Cardiac muscle cell (in vitro differentiated cells and primary cell): ENCODE results near the gene LANCL2. TPM values are rescaled to one million over a fixed set of nuclear protein-coding genes. Genes with fewer than 3 reads are reported as not detected.

Source experiments
- DNase-seq, 2 donors: peaks; one replicate each; pipeline versions ENCODE4 v3.0.0 to v3.0.0-alpha.2; 2010 to 2017; ENCODE audit warnings: low read depth in 1 of 2, low spot score in 1 of 2
- H3K27ac ChIP-seq: fragments of 200-600 bp; sonication (generic); 2 replicates; pipeline ENCODE4 v1.5.1; 2016
- H3K27me3 ChIP-seq: fragments of 200-600 bp; sonication (generic); 2 replicates; pipeline ENCODE4 v1.6.0; 2016; ENCODE audit warnings: control low read depth
- H3K36me3 ChIP-seq: fragments of 200-600 bp; sonication (generic); 2 replicates; pipeline ENCODE4 v1.5.1; 2016; ENCODE audit warnings: control low read depth
- H3K4me1 ChIP-seq: fragments of 200-600 bp; sonication (generic); 2 replicates; pipeline ENCODE4 v1.8.1; 2017; ENCODE audit warnings: low read depth, mild to moderate bottlenecking, mixed run types
- H3K4me3 ChIP-seq: fragments of 200-600 bp; sonication (generic); 2 replicates; pipeline ENCODE4 v1.5.1; 2016; ENCODE audit warnings: mild to moderate bottlenecking
- H3K9me3 ChIP-seq: fragments of 200-600 bp; sonication (generic); 2 replicates; pipeline ENCODE4 v1.5.1; 2017; ENCODE audit warnings: low read depth, mild to moderate bottlenecking, control low read depth
- CTCF ChIP-seq: IDR thresholded peaks from 2 replicates; pipeline ENCODE4 v1.5.1; 2012; ENCODE audit warnings: low read depth, mild to moderate bottlenecking, low read length
- polyA plus RNA-seq: library from polyadenylated mRNA; unstranded; fragments of >200 nt; fragmentation: Nextera tagmentation; extraction: Ambion mirVana; gene quantifications from 2 replicates; pipeline ENCODE4 v1.2.1, GENCODE V29; 2016
- total RNA-seq: library from RNA; depleted of rRNA; stranded (reverse); fragments of >200 nt; gene quantifications from 2 replicates; pipeline ENCODE4 v1.2.3, GENCODE V29; 2016

Gene LANCL2
- total and polyA plus RNA-seq, 2 experiments from 2014 or later = 13.8 to 18.8 TPM

- no peaks in the 10 kb centered on the region for H3K27me3 ChIP-seq
- no peaks in the 10 kb centered on the region for H3K9me3 ChIP-seq
- no peak overlapping the region for H3K4me3 ChIP-seq
- no peak overlapping the region for H3K27ac ChIP-seq
- no peaks in the 10 kb centered on the region for H3K4me1 ChIP-seq
- no peak for DNase-seq
- H3K36me3 ChIP-seq = no peaks in the 10 kb centered on the region
- no peak for TF ChIP-seq CTCF
These were observed 21.1 kb upstream of the LANCL2 start for GRCh38 chr7:55343860-55344606.

GRCh38 chr7:55344840-55345239, 20.3 kb upstream of the LANCL2 start:
- Histone ChIP-seq H3K4me3 (no peak overlapping the region), H3K4me1 (no peaks in the 10 kb centered on the region), H3K27me3 (no peaks in the 10 kb centered on the region), H3K27ac (no peak overlapping the region), H3K36me3 (no peaks in the 10 kb centered on the region), H3K9me3 (no peaks in the 10 kb centered on the region)
- peak in 1 of 2 donors; percentile 16 for DNase-seq
- TF ChIP-seq CTCF = no peak

- H3K4me1 ChIP-seq = no peaks in the 10 kb centered on the region
- H3K36me3 ChIP-seq = no peaks in the 10 kb centered on the region
- no peaks in the 10 kb centered on the region for H3K9me3 ChIP-seq
- H3K27me3 ChIP-seq = no peaks in the 10 kb centered on the region
- no peak overlapping the region for H3K27ac ChIP-seq
- no peak for DNase-seq
- H3K4me3 ChIP-seq = no peak overlapping the region
- no peak for TF ChIP-seq CTCF
These were observed 19.8 kb upstream of the LANCL2 start for GRCh38 chr7:55345292-55345691.

GRCh38 chr7:55348502-55348901, 16.6 kb upstream of the LANCL2 start:
- no peaks in the 10 kb centered on the region for H3K36me3 ChIP-seq
- DNase-seq = peak in 1 of 2 donors; percentile 44
- H3K27ac ChIP-seq = no peak overlapping the region
- H3K4me1 ChIP-seq = no peaks in the 10 kb centered on the region
- no peak for TF ChIP-seq CTCF
- H3K27me3 ChIP-seq = no peaks in the 10 kb centered on the region
- no peak overlapping the region for H3K4me3 ChIP-seq
- no peaks in the 10 kb centered on the region for H3K9me3 ChIP-seq

GRCh38 chr7:55349121-55349520, 16.0 kb upstream of the LANCL2 start:
- H3K9me3 ChIP-seq = no peaks in the 10 kb centered on the region
- no peaks in the 10 kb centered on the region for H3K4me1 ChIP-seq
- H3K27me3 ChIP-seq = no peaks in the 10 kb centered on the region
- TF ChIP-seq CTCF = no peak
- DNase-seq = peak in 1 of 2 donors; percentile 40
- no peaks in the 10 kb centered on the region for H3K36me3 ChIP-seq
- H3K4me3 ChIP-seq = no peak overlapping the region
- no peak overlapping the region for H3K27ac ChIP-seq
